K562 (cell line): Measurements from ENCODE around the gene IDUA. TPM values are rescaled to one million over a fixed set of nuclear protein-coding genes. Genes with fewer than 3 reads are reported as not detected.

Experiments
- ARHGAP35 ChIP-seq: fragments of 450-650 bp; IDR thresholded peaks from 2 replicates; pipeline ENCODE4 v1.6.1; 2018; ENCODE audit not compliant: partially characterized antibody
- BACH1 ChIP-seq: fragments of 200-800 bp; sonication (Bioruptor generic); IDR thresholded peaks from 2 replicates; pipeline ENCODE4 v1.6.1; 2016; ENCODE audit warnings: missing genetic modification characterization, missing compliant biosample characterization
- C11orf30 ChIP-seq: fragments of 450-650 bp; IDR thresholded peaks from 2 replicates; pipeline ENCODE4 v1.6.1; 2016; ENCODE audit warnings: low read depth, mild to moderate bottlenecking
- CREB3L1 ChIP-seq: fragments of 450-650 bp; IDR thresholded peaks from 2 replicates; pipeline ENCODE4 v1.6.1; 2014; ENCODE audit warnings: low read depth, mild to moderate bottlenecking, moderate library complexity, borderline replicate concordance
- ETV1 ChIP-seq: fragments of 450-650 bp; conservative IDR thresholded peaks from 2 replicates; pipeline ENCODE4 v1.6.1; 2016; ENCODE audit warnings: missing genetic modification characterization, control low read depth, low read depth, missing compliant biosample characterization
- GTF2E2 ChIP-seq: fragments of 200-800 bp; sonication (Bioruptor generic); IDR thresholded peaks from 2 replicates; pipeline ENCODE4 v1.6.1; 2016; ENCODE audit warnings: missing genetic modification characterization, missing compliant biosample characterization
- RHOXF2B ChIP-seq: fragments of 250-450 bp; sonication (Bioruptor Pico); conservative IDR thresholded peaks from 2 replicates; pipeline ENCODE4 v1.5.1; 2021
- TARDBP ChIP-seq: fragments of 450-650 bp; IDR thresholded peaks from 2 replicates; pipeline ENCODE4 v1.6.1; 2016
- U2AF1 ChIP-seq: fragments of 200-400 bp; formaldehyde crosslinking; optimal IDR thresholded peaks from 2 replicates; pipeline ENCODE3; 2017; ENCODE audit warnings: mild to moderate bottlenecking, low read depth, low read length, moderate library complexity
- ZBTB1 ChIP-seq: sonication (generic); formaldehyde crosslinking; IDR thresholded peaks from 2 replicates; pipeline ENCODE4 v1.8.1; 2023; ENCODE audit warnings: missing genetic modification reagents, low read depth, mild to moderate bottlenecking, borderline replicate concordance
- ZKSCAN3 ChIP-seq: fragments of 250-450 bp; sonication (Bioruptor Pico); IDR thresholded peaks from 2 replicates; pipeline ENCODE4 v1.4.0; 2020
- ZNF197 ChIP-seq: fragments of 200-800 bp; sonication (Bioruptor generic); IDR thresholded peaks from 2 replicates; pipeline ENCODE4 v1.6.1; 2016; ENCODE audit warnings: low read depth, missing genetic modification characterization, missing compliant biosample characterization
- ZNF224 ChIP-seq: sonication (generic); formaldehyde crosslinking; IDR thresholded peaks from 2 replicates; pipeline ENCODE4 v1.8.0; 2022; ENCODE audit warnings: mild to moderate bottlenecking, missing genetic modification reagents
- ZNF561 ChIP-seq: fragments of 450-650 bp; formaldehyde crosslinking; conservative IDR thresholded peaks from 2 replicates; pipeline ENCODE4 v1.4.0; 2020; ENCODE audit warnings: mild to moderate bottlenecking, moderate library complexity
- ZNF766 ChIP-seq: fragments of 200-800 bp; sonication (Bioruptor generic); conservative IDR thresholded peaks from 2 replicates; pipeline ENCODE4 v1.6.1; 2016; ENCODE audit warnings: missing genetic modification characterization, missing compliant biosample characterization
- polyA plus RNA-seq, 8 experiments: library from polyadenylated mRNA; depleted of rRNA in 4 of 8; stranded (reverse) in 5 of 8; unstranded in 3 of 8; fragments of >200 nt; fragmentation: Nextera tagmentation in 2 of 8; fragmentation: Illumina TruSeq in 1 of 8; extraction: Ambion mirVana in 2 of 8; extraction: Trizol in 1 of 8; gene quantifications; 2 replicates each; pipeline versions ENCODE4 v1.2.1 to v1.2.3, GENCODE V29; 2011 to 2014; ENCODE audit warnings: inconsistent platforms in 1 of 8, missing spikeins in 1 of 8
- total RNA-seq, 7 experiments: library from RNA; depleted of rRNA in 6 of 7; stranded (reverse); fragments of >200 nt in 6 of 7; fragmentation: Illumina TruSeq in 2 of 7; extraction: Trizol in 2 of 7; gene quantifications; 2 replicates each; pipeline versions ENCODE4 v1.2.1 to v1.2.3, GENCODE V29; 2011 to 2021; ENCODE audit warnings: low replicate concordance in 1 of 7
- TF ChIP-seq, protein P1 (sequence below): sonication (generic); formaldehyde crosslinking; IDR thresholded peaks from 2 replicates; pipeline ENCODE4 v1.8.1; 2023; ENCODE audit warnings: mild to moderate bottlenecking, missing genetic modification reagents

Gene IDUA
- total and polyA plus RNA-seq, 9 of the 15 experiments (the other 6 are each of a cell fraction or from before 2014, with no cell fraction given), result 0.04 to 16.1 (median 1.2) TPM

GRCh38 chr4:993111-994029 lies 6.5 kb downstream of the IDUA start, which contains the start of gene SLC26A1 (continued):
- TF ChIP-seq GTF2E2 (tag), result no peak
- peak; percentile 98 for TF ChIP-seq C11orf30
- no peak for TF ChIP-seq ETV1 (tag)
- TF ChIP-seq, protein P1, sequence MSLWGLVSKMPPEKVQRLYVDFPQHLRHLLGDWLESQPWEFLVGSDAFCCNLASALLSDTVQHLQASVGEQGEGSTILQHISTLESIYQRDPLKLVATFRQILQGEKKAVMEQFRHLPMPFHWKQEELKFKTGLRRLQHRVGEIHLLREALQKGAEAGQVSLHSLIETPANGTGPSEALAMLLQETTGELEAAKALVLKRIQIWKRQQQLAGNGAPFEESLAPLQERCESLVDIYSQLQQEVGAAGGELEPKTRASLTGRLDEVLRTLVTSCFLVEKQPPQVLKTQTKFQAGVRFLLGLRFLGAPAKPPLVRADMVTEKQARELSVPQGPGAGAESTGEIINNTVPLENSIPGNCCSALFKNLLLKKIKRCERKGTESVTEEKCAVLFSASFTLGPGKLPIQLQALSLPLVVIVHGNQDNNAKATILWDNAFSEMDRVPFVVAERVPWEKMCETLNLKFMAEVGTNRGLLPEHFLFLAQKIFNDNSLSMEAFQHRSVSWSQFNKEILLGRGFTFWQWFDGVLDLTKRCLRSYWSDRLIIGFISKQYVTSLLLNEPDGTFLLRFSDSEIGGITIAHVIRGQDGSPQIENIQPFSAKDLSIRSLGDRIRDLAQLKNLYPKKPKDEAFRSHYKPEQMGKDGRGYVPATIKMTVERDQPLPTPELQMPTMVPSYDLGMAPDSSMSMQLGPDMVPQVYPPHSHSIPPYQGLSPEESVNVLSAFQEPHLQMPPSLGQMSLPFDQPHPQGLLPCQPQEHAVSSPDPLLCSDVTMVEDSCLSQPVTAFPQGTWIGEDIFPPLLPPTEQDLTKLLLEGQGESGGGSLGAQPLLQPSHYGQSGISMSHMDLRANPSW (CRISPR knock-in tag), result no peak
- no peak for TF ChIP-seq ZNF561
- TF ChIP-seq CREB3L1, result no peak
- no peak for TF ChIP-seq ZBTB1 (CRISPR knock-in tag)
- TF ChIP-seq ARHGAP35, result no peak
- no peak for TF ChIP-seq ZNF224 (CRISPR knock-in tag)
- TF ChIP-seq U2AF1, result no peak
- 0 out of 2 replicates have a peak, but pooled peaks have one; percentile 29 for TF ChIP-seq RHOXF2B (CRISPR knock-in tag)
- no peak for TF ChIP-seq TARDBP
- TF ChIP-seq ZKSCAN3 (CRISPR knock-in tag), result no peak
- TF ChIP-seq BACH1 (tag), result peak; percentile 79; the same call in 1 of the 2 replicates
- no peak for TF ChIP-seq ZNF766 (CRISPR knock-in tag)
- no peak for TF ChIP-seq ZNF197 (CRISPR knock-in tag)
